A673 (cell line): ENCODE results near the gene GALNT14.

ENCODE experiments used
- CTCF ChIP-seq: fragments of 300-800, 200-600 bp; sonication (generic); conservative IDR thresholded peaks from 2 replicates; pipeline ENCODE4 v1.5.1; 2017; ENCODE audit warnings: low read depth, mild to moderate bottlenecking, antibody characterized with exemption, low read length, moderate library complexity, mixed read lengths
- EZH2 ChIP-seq: fragments of 200-600 bp; sonication (generic); IDR thresholded peaks from 2 replicates; pipeline ENCODE4 v1.6.1; 2017; ENCODE audit warnings: borderline replicate concordance, low read depth, mild to moderate bottlenecking, mixed read lengths, antibody characterized with exemption, low read length; ENCODE audit not compliant: poor library complexity, severe bottlenecking

GRCh38 chr2:30869988-30870387, 268.3 kb downstream of the GALNT14 start:
- no peak for TF ChIP-seq CTCF
- TF ChIP-seq EZH2: no peak
